Measurements from ENCODE around the gene MYO1A.
"Not testable (repeated sequence)": the region's sequence is repeated elsewhere in the genome, so short reads cannot be mapped to it uniquely, and the experiment has no call there.

MYO1A gene

DNA sequence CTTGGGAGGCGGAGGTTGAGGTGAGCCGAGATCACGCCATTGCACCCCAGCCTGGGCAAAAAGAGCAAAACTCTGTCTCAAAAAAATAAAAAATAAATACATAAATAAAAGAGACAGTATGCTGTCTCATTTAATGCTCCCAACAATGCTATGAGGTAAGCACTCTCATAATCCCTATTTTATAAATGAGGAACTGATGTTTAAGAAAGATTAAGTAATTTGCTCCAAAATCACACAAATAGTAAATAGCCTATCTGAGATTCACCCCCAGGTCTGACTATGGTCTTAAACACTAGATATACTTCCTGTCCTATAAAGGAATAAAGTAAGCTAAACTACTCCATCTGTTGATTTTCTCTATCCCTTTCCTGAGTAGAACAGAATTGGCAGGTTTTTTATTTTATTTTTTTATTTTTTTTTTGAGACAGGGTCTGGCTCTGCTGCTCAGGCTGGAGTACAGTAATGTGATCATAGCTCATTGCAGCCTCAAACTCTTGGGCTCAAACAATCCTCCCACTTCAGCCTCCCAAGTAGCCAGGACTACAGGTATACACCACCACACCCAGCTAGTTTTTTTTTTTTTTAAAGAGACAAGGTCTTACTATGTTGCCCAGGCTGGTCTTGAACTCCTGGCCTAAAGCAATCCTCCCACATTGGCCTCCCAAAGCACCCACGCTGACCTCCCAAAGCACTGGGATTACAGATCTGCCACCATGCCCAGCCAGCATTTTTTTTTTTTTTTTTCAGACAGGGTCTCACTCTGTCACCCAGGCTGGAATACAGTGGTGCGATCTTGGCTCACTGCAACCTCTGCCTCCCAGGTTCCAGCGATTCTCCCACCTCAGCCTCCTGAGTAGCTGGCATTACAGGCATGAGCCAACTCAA, 23.9 kb upstream of the MYO1A start:
- H3K4me1 ChIP-seq (ENCODE audit: insufficient read depth, low read length); H3K9ac ChIP-seq (ENCODE audit: low read depth, low read length); H3K9me3 ChIP-seq (ENCODE audit: control insufficient read depth, insufficient read depth, low read length): not testable (repeated sequence)
- peaks cover 15% of the 10 kb centered on the region for H3K36me3 ChIP-seq (ENCODE audit: insufficient read depth, low read length)

DNA sequence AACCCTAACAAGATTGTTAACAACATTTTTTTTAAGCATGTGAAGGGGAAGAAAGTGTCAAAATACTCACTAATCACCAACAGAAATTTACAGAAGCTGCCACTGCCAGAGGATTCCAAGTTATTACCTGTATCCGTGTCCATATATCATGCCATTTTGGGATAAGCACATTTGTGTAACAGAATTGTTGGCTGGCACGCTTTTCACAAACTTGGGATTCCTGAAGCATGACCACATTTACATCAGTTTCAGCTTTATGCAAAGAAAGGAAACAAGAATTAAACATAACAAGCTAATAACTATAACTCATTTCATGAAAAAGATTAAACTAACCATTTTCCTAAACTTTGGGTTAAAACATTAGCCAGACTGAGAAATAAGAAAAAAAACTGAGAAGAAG, 22.7 kb upstream of the MYO1A start:
- peaks cover 17% of the 10 kb centered on the region for H3K36me3 ChIP-seq (ENCODE audit: insufficient read depth, low read length)
- no peaks in the 10 kb centered on the region for H3K4me1 ChIP-seq (ENCODE audit: insufficient read depth, low read length)
- no peaks in the 10 kb centered on the region for H3K9me3 ChIP-seq (ENCODE audit: control insufficient read depth, insufficient read depth, low read length)
- no peak overlapping the region for H3K9ac ChIP-seq (ENCODE audit: low read depth, low read length)

DNA sequence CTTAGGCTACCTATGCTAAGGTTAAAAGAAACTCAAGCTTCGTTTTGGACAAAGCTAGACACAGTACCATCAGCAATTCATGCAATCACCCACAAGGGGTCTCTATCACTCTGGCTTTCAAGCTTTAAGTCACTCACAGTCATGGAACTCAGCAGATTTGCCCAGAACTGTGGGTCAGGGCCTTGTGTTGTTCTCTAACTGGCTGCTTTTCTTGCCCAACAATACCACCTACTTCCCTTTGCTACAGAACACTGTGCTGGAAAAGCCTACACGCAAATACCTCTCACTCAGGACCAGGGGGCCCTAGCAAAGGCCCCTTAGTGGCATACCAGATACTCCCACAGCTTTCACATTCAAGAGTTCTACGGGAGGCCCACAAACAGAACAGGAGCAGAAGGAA, 19.6 kb upstream of the MYO1A start:
- no peaks in the 10 kb centered on the region for H3K9me3 ChIP-seq (ENCODE audit: control insufficient read depth, insufficient read depth, low read length)
- H3K4me1 ChIP-seq (ENCODE audit: insufficient read depth, low read length): no peaks in the 10 kb centered on the region
- no peak overlapping the region for H3K9ac ChIP-seq (ENCODE audit: low read depth, low read length)
- peaks cover 20% of the 10 kb centered on the region for H3K36me3 ChIP-seq (ENCODE audit: insufficient read depth, low read length)

DNA sequence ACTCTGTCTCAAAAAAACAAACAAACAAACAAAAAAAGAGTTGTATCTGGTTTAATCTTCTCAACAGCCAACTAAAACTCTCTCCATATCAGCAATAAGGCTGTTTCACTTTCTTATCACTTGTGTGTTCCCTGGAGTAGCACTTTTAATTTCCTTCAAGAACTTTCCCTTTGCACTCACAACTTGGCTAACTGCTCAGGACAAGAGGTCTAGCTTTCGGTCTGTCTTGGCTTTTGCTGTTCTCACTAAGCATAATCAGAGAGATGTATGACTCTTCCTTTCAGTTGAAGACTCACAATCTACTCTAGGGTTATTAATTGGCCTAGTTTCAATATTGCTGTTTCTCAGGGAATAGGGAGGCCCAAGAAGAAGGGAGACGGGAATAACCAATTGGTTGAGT, 16.3 kb upstream of the MYO1A start:
- no peak overlapping the region for H3K9ac ChIP-seq (ENCODE audit: low read depth, low read length)
- H3K9me3 ChIP-seq (ENCODE audit: control insufficient read depth, insufficient read depth, low read length): no peaks in the 10 kb centered on the region
- no peaks in the 10 kb centered on the region for H3K4me1 ChIP-seq (ENCODE audit: insufficient read depth, low read length)
- peaks cover 23% of the 10 kb centered on the region for H3K36me3 ChIP-seq (ENCODE audit: insufficient read depth, low read length)

DNA sequence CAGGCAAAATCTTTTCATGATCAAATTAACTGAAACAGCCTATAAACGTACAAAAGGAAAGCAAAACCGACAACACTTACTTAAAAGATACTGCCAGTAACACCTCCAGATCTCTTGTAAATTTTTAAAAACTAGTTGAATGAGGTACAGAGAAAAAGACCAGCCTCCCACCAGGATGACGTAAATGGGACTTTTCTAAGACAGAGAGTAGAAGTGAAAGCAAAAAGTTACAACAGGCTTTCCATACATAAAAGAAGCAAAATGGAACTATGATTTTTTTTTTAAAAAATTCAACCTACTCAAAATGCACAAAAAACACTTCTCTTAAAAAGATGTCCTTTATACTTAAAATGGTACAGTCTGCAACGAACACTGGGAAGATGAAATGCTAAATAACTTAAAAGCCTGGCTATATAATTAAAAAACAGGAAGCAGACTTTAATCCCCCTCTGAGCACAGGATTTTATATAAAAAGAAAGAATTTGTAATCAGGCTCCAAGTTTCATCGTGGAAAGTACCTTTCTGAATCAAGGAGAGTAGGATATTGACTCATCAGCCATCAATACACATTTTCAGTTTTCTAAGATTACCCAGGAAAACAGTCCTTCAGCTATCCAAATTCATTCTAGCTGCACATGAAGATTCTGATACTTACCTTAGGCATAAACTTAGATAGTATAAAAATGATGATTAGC, 14.2 kb upstream of the MYO1A start:
- no peaks in the 10 kb centered on the region for H3K9me3 ChIP-seq (ENCODE audit: control insufficient read depth, insufficient read depth, low read length)
- no peaks in the 10 kb centered on the region for H3K4me1 ChIP-seq (ENCODE audit: insufficient read depth, low read length)
- H3K36me3 ChIP-seq (ENCODE audit: insufficient read depth, low read length): peaks cover 28% of the 10 kb centered on the region
- H3K9ac ChIP-seq (ENCODE audit: low read depth, low read length): no peak overlapping the region

DNA sequence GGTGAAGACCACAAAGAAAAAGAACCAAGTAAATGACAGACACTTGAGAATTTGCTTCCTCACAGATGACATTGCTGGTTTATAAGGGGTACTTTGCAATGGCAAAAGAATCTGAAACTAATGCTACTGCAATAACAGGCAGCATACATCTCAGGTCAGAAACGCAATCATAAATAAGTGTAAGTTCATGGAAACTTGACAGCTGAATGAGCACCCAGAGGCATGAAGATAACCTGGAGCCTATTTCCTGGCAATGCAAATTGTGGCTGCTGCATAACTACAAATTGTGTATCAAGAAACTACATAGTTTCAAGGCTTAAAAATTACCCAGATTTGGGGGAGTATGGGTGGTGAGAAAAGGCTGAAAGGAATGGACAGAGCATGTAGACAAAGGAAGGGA, 8.5 kb upstream of the MYO1A start:
- Histone ChIP-seq H3K4me1 (ENCODE audit: insufficient read depth, low read length) (no peaks in the 10 kb centered on the region), H3K9me3 (ENCODE audit: control insufficient read depth, insufficient read depth, low read length) (no peaks in the 10 kb centered on the region), H3K9ac (ENCODE audit: low read depth, low read length) (no peak overlapping the region), H3K36me3 (ENCODE audit: insufficient read depth, low read length) (peaks cover 42% of the 10 kb centered on the region)

DNA sequence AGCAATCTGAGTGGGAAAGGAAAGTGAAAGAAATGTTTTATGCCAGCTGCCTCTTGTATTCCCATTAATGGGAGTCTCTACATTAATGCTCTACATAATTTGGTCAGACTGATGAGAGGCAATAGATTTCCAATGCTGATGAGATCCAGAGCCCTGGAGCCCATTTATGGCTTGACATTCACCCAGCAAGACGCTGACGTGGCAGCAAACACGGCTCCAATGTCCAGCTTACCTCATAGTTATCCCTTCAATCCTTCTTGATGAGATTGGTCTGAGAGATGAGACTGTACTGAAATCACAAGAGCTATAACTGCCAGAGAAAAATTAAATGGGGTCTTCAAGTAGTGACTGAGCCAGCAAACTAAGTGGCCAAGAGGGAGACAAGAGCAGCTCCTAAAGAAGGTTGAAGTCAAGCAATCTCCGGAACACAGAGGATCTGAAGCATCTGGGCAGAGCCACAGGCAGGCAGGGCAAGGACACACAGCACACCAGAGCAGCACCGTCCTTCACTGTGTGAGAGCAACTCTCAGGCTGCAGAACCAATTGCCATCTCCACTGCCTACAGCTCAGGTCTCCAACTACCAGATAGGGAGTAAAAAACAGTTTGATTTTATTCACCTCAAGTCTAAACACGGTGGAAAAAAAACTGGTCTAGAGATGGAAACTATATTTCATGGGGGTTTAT, 7.3 kb upstream of the MYO1A start:
- Histone ChIP-seq H3K4me1 (ENCODE audit: insufficient read depth, low read length) (no peaks in the 10 kb centered on the region), H3K9me3 (ENCODE audit: control insufficient read depth, insufficient read depth, low read length) (no peaks in the 10 kb centered on the region), H3K36me3 (ENCODE audit: insufficient read depth, low read length) (peaks cover 39% of the 10 kb centered on the region), H3K9ac (ENCODE audit: low read depth, low read length) (no peak overlapping the region)

DNA sequence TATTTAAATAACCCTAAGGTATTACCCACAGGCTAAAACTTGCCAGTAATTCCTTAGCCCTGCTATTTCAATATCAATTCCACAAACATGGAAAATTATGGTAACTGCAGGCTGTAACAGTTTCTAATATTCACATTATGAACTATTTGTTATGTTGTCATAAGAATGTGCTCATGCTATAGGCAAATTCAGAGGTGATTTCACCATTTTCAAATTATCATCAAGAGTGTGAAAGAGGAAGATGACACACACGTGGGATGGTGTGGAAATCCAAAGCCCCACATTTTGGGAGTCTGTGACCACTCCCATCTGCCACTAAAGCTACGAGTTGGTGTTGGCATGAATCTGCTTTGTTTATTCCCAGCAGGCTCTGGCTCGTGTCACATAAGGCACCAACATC, 5.9 kb upstream of the MYO1A start:
- no peaks in the 10 kb centered on the region for H3K9me3 ChIP-seq (ENCODE audit: control insufficient read depth, insufficient read depth, low read length)
- peaks cover 38% of the 10 kb centered on the region for H3K36me3 ChIP-seq (ENCODE audit: insufficient read depth, low read length)
- H3K4me1 ChIP-seq (ENCODE audit: insufficient read depth, low read length): no peaks in the 10 kb centered on the region
- no peak overlapping the region for H3K9ac ChIP-seq (ENCODE audit: low read depth, low read length)

DNA sequence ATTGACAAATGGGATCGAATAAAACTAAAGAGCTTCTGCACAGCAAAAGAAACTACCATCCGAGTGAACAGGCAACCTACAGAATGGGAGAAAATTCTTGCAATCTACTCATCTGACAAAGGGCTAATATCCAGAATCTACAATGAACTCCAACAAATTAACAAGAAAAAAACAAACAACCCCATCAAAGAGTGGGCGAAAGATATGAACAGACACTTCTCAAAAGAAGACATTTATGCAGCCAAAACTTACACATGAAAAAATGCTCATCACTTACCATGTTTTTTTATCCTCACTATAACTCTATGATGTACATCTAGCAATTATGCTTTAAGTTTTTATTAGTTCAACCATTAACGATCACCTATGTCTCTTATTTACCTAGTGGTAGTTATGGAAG, 4.0 kb upstream of the MYO1A start:
- not testable (repeated sequence) for H3K4me1 ChIP-seq (ENCODE audit: insufficient read depth, low read length); H3K9me3 ChIP-seq (ENCODE audit: control insufficient read depth, insufficient read depth, low read length); H3K9ac ChIP-seq (ENCODE audit: low read depth, low read length)
- peaks cover 20% of the 10 kb centered on the region for H3K36me3 ChIP-seq (ENCODE audit: insufficient read depth, low read length)

DNA sequence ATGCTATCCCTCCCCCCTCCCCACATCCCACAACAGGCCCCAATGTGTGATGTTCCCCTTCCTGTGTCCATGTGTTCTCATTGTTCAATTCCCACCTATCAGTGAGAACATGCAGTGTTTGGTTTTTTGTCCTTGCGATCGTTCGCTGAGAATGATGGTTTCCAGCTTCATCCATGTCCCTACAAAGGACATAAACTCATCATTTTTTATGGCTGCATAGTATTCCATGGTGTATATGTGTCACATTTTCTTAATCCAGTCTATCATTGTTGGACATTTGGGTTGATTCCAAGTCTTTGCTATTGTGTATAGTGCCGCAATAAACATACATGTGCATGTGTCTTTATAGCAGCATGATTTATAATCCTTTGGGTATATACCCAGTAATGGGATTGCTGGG, 3.2 kb upstream of the MYO1A start:
- H3K4me1 ChIP-seq (ENCODE audit: insufficient read depth, low read length); H3K9ac ChIP-seq (ENCODE audit: low read depth, low read length); H3K9me3 ChIP-seq (ENCODE audit: control insufficient read depth, insufficient read depth, low read length): not testable (repeated sequence)
- H3K36me3 ChIP-seq (ENCODE audit: insufficient read depth, low read length): peaks cover 13% of the 10 kb centered on the region

DNA sequence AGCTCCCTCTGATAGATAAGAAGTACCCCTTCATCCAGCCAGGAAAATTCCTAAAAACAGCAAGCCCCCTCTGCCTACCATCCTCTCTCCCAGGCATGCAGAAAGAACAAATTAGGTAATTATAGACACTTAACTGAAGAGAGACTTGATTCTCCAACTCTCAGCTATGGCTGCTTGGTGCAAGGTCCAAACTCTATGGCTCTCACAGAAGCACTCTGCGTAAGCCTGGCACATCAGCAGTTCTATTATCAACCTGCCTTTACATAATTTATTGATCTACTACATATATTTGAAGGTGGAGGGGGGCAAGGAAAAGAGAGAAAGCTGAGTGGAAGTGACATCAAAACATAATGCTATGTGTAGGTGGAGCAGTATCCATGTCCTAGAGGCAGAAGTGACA, 1.1 kb upstream of the MYO1A start:
- H3K4me1 ChIP-seq (ENCODE audit: insufficient read depth, low read length): no peaks in the 10 kb centered on the region

DNA sequence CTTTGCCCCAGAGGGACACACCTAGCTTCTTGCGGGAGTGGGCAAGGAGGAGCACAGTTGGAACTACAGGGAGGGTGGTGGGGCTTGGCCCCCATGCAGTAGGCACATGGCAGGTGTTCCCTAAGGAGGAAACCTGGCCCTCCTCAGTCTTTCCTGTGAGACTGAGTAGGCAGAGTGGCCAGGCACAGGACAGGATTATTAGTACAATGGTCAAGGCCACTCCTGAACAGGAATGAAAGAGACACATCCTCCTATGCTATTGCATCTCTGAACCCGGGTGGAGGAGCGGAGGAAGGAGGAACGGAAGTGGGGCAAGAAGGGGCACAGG, 846 bp downstream of the MYO1A start:
- Histone ChIP-seq H3K36me3 (ENCODE audit: insufficient read depth, low read length) (no peaks in the 10 kb centered on the region), H3K9me3 (ENCODE audit: control insufficient read depth, insufficient read depth, low read length) (no peaks in the 10 kb centered on the region), H3K9ac (ENCODE audit: low read depth, low read length) (no peak overlapping the region), H3K4me1 (ENCODE audit: insufficient read depth, low read length) (no peaks in the 10 kb centered on the region)

More for the DNA sequence above, 1.1 kb upstream of the MYO1A start:
- Histone ChIP-seq H3K36me3 (ENCODE audit: insufficient read depth, low read length) (no peaks in the 10 kb centered on the region), H3K9ac (ENCODE audit: low read depth, low read length) (no peak overlapping the region), H3K9me3 (ENCODE audit: control insufficient read depth, insufficient read depth, low read length) (no peaks in the 10 kb centered on the region)

DNA sequence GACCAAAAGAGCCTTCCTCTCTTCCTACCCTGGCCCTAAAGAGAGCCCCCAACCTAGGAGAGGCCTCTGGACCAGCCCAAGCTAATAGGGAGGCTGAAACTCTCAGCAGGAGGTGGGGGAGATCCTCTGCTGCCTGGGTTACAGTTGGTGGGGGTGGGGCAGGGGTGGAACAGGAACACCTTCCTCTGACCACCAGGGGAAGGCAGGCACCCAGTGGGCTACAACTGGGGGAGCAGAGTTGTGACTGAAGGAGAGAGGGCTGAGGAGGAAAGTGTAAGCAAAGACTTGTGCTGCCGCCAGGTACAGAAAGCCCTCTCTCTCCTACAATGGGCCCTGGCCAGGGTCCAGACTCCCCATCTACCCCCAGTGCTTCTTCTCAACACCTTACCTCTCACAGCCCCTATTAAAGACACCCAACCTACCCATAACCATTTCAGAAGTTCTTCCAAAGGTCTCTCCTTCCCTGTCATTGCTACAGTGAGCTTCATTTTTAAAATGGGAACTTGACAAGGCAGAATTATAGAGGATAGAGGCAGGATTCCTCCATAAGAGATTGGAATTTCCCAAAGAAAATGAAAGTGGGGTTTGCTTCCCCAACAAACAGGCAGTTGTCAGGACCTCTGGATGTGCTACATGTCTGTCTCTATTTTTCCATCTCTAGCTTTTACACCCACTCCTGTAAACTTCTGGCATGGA, 1.4 kb downstream of the MYO1A start:
- H3K4me1 ChIP-seq (ENCODE audit: insufficient read depth, low read length): no peaks in the 10 kb centered on the region
- H3K36me3 ChIP-seq (ENCODE audit: insufficient read depth, low read length): no peaks in the 10 kb centered on the region
- H3K9me3 ChIP-seq (ENCODE audit: control insufficient read depth, insufficient read depth, low read length): no peaks in the 10 kb centered on the region
- H3K9ac ChIP-seq (ENCODE audit: low read depth, low read length): no peak overlapping the region

DNA sequence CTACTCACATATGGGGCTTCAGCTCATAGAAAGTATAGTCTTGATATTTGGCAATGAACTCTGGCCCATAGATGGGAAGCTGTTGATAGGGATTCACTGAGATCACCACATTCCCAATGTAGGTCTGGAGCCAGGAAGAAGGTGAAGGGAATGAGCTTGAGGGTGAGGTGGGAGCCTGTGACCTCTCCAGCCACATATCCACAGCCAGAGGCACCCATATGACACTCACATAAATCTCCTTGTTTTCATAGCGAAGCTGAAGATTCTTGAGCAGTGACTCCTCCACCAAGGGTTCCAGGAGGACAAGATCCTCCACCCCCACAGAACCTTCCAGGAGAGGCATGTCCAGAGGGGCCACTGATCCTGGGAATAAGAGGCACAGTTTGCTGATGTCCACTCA, 1.9 kb downstream of the MYO1A start:
- no peaks in the 10 kb centered on the region for H3K4me1 ChIP-seq (ENCODE audit: insufficient read depth, low read length)
- no peak overlapping the region for H3K9ac ChIP-seq (ENCODE audit: low read depth, low read length)
- H3K9me3 ChIP-seq (ENCODE audit: control insufficient read depth, insufficient read depth, low read length): no peaks in the 10 kb centered on the region
- H3K36me3 ChIP-seq (ENCODE audit: insufficient read depth, low read length): no peaks in the 10 kb centered on the region

Data from ES-I3 (cell line).